HUDEP-2 (cell line): ENCODE data around the gene ETFB.
"Not testable (repeated sequence)": the region's sequence is repeated elsewhere in the genome, so short reads cannot be mapped to it uniquely, and the experiment has no call there.

ENCODE experiments used
- DNase-seq, 76 experiments: peaks; one replicate each; lab custom pipeline; 2025; ENCODE audit not compliant: unreplicated experiment in 76 of 76; lab: John Stamatoyannopoulos, UW

Gene ETFB

GRCh38 chr19:51365965-51366388, at the start of gene ETFB:
ETFB (minus strand) TSS chr19:51366388; CDS start chr19:51366326, 62 bp downstream.
- DNase-seq = peak in 1 of 76 experiments; percentile 53

- no peak for DNase-seq
These were observed 49.0 kb upstream of the ETFB start for GRCh38 chr19:51415187-51415586.

GRCh38 chr19:51410950-51411748, 45.0 kb upstream of the ETFB start:
- no peak for DNase-seq

GRCh38 chr19:51407511-51408131, 41.4 kb upstream of the ETFB start:
- peak in 44 of 76 experiments; percentile 4 to 68 (median 34) for DNase-seq

GRCh38 chr19:51402117-51402516, 35.9 kb upstream of the ETFB start:
- DNase-seq = no peak

GRCh38 chr19:51399936-51400335, 33.7 kb upstream of the ETFB start:
- not testable (repeated sequence) for DNase-seq

GRCh38 chr19:51399231-51399630, 33.0 kb upstream of the ETFB start:
- no peak for DNase-seq

- peak in 19 of 76 experiments; percentile 8 to 51 (median 27) for DNase-seq
These were observed 32.0 kb upstream of the ETFB start for GRCh38 chr19:51398096-51398704.

- not testable (repeated sequence) for DNase-seq
These were observed 31.3 kb upstream of the ETFB start for GRCh38 chr19:51397453-51397852.

GRCh38 chr19:51396175-51396574, 30.0 kb upstream of the ETFB start:
- DNase-seq = no peak

GRCh38 chr19:51394050-51394836, 28.1 kb upstream of the ETFB start:
- peak in 75 of 76 experiments; percentile 84 to 100 (median 99) for DNase-seq

- no peak for DNase-seq
These were observed 26.5 kb upstream of the ETFB start for GRCh38 chr19:51392701-51393100.

GRCh38 chr19:51391073-51391611, 25.0 kb upstream of the ETFB start:
- DNase-seq = no peak

- DNase-seq = no peak
These were observed 23.0 kb upstream of the ETFB start for GRCh38 chr19:51389143-51389542.

- DNase-seq = no peak
These were observed 21.8 kb upstream of the ETFB start, which contains the start of gene LIM2 for GRCh38 chr19:51387924-51388389. LIM2 (minus strand) TSS chr19:51387974; CDS start chr19:51387443, 531 bp downstream.

- no peak for DNase-seq
These were observed 20.8 kb upstream of the ETFB start for GRCh38 chr19:51386882-51387520.

GRCh38 chr19:51382004-51382403, 15.8 kb upstream of the ETFB start:
- DNase-seq = no peak

GRCh38 chr19:51380379-51380778, 14.2 kb upstream of the ETFB start:
- DNase-seq = no peak

- no peak for DNase-seq
These were observed 11.2 kb upstream of the ETFB start for GRCh38 chr19:51377422-51377821.
